Esophagus mucosa (tissue), 1 donor: ENCODE data around the gene GPR15. TPM values are rescaled to one million over a fixed set of nuclear protein-coding genes. Genes with fewer than 3 reads are reported as not detected.
"Not testable (repeated sequence)": the region's sequence is repeated elsewhere in the genome, so short reads cannot be mapped to it uniquely, and the experiment has no call there.

ENCODE experiments used
- ATAC-seq: fragments of 200-7000 bp; cut with Tn5 transposase; one replicate; pipeline ENCODE4 v1.9.1; 2020
- total RNA-seq: library from RNA; stranded (reverse); gene quantifications from one replicate; pipeline ENCODE4 v1.2.4, GENCODE V29; 2023
- donor health status: DM: yes; HTN: yes; CAD: no.

GPR15 gene
- total RNA-seq, 1 donor from 2014 or later, result 0.32 TPM

DNA sequence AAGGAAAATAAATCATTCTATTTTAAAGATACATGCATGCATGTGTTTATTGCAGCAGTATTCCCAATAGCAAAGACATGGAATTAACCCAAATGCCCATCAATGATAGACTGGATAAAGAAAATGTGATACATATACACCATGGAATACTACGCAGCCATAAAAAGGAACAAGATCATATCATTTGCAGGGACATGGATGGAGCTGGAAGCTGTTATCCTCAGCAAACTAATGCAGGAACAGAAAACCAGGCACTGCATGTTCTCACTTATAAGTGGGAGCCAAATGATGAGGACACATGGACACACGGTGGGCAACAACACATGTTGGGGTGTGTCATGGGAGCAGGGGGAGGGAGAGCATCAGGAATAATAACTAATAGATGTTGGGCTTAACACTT lies 28.0 kb downstream of the GPR15 start:
- ATAC-seq, result not testable (repeated sequence)

GRCh38 chr3:98560911-98561310 lies 29.1 kb downstream of the GPR15 start:
- ATAC-seq, result no peak

DNA sequence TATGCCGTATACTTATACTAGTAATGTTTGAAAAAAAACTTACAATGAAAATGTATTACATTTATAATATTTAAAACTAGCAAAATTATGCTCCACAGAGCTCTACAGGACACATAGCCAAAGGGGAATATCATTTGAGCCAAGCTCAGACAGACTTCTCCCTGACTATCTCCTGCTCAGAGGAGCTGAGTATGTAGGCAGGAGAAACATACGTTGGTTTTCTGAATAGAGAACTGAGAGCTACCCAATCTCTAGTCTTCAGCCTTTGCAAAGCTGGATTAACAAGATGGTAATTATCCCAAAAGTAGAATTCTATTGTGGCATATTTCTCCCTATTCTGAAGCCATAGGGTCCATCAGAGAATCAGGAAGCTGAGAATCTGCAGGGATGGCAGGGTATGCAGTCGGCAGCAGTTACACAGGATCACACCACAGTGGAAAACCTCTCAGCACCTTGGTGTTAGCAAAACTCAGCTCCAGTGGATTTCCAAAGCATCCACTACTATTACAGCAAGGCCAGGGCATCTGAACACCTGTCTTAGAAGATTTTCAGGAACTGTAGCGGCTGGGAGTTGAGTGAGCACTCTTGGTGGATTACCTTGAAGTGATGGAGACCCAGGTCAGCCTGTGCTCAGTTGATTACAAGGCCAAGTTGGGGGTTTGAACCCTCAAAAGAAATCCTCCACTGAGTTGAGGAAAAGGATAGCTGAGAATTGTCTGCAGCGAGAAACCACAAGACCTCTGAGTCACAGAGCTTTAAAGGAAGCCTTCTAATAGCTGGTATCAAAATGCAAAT lies 30.1 kb downstream of the GPR15 start:
- no peak for ATAC-seq

DNA sequence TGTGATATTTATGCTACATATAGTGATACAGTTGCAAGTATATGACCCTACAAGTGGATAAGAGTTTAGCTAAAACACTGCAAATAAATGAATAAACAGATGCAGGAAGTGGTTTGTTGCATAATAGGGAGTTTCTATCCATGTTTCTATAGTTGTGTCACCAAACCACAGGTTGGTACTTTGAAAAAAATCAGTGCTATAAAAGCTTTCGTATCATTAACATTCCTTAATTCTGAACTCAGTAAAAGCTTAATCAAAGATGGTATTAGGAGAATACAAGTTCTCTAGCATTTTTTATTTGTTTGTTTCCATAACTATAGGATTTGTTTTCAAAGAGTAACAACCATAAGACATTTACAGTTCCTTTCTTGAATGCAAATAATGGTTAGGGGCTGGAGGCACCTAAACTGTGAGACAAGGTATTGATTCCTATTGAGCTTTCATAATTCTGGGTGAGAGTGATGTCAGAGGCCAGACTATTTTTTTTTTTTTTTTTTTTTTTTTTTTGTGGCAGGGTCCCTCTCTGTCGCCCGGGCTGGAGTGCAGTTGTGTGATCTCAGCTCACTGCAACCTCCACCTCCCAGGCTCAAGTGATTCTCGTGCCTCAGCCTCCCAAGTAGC lies 32.0 kb downstream of the GPR15 start:
- peak; percentile 18 for ATAC-seq

DNA sequence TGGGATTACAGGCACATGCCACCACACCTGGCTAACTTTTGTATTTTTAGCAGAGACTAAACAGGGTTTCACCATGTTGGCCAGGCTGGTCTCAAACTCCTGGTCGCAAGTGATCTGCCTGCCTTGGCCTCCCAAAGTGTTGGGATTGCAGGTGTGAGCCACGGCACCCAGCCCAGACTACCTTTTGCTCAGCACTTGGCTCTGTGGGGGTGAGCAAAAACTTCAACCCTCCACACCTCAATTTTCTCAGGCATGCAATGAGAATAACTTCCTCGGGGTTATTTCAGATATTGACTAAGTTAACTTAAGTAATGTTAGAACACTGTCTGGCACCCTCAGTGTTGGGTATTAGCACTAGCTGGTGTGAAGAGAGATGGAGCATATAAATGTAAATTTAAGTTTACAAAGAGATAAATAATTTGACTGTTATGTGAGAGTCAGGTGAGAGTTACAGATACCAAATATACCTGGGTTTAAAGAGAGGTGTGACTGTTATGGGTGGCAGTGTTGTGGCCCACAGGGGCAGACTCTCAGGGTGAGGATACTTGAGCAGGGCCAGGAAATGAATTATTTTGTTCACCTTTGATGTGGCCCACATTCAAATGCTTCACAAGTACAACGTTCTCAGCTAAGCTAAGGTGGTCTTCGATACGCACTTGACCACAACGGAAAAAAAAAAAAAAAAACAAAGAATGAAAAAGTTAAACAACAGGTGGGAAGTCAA lies 32.7 kb downstream of the GPR15 start:
- no peak for ATAC-seq

DNA sequence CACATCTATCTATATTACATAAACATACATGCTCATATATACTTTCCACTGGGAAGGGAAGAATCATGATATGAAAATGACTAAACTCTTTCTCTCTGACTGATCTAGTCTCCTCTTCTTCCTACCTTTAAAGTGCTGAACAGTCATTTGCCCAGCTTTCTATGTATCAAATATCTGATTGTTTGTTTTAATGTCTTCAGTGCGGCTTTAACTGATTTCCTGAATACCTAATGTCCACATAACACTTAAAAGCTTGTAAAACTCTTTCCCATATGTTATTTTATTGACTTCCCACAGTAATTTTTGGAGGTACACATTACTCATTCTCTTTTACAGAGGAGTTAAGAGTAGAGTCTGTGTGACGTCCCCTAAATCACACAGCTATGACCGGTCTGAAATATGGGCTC lies 33.5 kb downstream of the GPR15 start:
- no peak for ATAC-seq

DNA sequence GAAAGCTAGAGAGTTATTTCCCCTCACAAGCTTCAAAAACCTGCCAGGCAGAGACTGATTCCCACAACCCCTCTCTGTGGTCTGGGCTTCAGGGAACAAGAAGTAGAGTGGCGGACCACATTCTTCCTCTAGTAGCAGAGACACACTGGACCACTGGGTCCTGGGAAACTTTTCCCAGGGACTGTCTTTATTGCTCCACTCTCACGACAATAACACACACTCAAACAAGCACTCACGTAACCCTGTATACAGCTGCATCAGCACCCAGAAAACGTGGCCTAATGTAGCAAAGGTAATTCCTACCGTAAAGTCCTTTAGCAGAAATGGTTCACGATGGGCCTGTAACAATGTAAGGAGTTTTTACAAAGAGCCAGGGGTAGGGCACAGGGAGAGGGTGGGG lies 34.1 kb downstream of the GPR15 start:
- ATAC-seq, result no peak

- ATAC-seq, result no peak
Observed at GRCh38 chr3:98567666-98568270, 36.0 kb downstream of the GPR15 start.

GRCh38 chr3:98568402-98568801 lies 36.6 kb downstream of the GPR15 start:
- ATAC-seq, result no peak

DNA sequence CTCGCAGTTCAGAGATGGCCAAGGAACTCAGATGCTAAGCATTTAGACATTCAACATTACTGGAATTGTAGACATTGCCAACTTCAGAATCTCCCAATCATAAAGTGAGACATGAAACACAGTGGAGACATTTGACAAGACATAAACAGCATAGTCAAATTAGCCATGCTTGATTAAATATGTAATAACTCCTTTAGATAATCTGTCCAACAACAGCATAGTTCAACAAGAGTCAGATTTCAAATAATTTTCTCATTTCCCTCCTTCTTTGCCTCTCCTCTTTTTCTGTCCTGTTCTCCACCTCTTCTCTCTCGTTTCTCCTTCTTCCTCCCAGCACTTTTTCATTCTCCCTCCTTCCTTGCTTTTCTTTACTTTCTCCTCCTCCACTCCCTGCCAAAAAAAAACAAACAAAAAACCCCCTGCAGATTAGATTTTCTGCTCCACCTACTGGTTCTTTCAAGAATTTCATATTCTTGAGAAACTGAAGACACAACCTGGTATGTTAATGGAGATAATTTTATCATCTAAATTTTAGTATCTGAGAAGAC lies 41.5 kb downstream of the GPR15 start:
- ATAC-seq, result no peak

- no peak for ATAC-seq
Observed at GRCh38 chr3:98574132-98574531, 42.4 kb downstream of the GPR15 start.

GRCh38 chr3:98577178-98577895 lies 45.6 kb downstream of the GPR15 start:
- ATAC-seq, result peak; percentile 45

DNA sequence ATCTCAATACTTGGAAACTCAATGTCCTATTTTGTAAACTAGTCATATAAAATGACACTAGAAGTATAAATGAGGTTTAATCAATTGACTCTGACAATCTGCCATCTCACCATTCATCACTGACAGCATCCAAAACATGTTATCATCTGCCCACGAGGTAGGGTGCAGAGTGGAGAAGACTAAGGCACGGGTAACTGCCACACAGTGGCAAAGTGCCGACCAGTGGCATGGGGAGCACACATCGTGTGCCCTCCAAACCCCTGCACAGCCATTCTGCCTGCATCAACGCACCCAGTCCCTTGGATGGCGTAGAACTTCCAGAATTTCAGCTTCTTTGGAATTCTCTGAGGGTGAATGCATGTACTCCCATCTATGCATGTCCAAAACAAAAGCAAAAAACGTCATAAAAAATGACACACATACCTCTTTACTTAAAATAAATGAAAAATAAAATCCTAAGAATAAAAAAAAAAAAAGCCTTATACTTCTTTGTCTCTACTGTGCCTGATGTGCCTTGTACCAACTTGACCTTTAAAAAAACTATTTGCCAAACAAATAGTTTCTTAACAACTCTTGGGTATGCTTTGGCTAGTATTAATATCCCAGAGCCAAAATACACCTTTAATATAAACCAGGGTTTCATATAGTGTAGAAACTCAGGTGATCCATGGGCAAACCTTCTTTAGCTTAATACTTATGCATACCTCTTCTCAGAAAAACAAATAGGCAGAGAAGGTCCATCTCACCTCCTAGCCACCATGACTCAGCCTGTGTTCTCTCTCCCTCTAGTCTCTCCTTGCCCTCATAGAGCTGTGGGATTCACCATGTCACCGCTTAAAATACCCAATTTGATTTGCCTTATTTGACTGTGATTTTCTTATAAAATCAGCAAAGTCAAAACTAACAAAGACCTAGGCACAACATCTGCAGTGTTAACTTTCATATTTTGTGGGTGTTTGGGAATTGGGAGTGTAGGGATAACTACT lies 48.9 kb downstream of the GPR15 start:
- no peak for ATAC-seq

- ATAC-seq, result no peak
Observed at GRCh38 chr3:98581474-98581873, 49.7 kb downstream of the GPR15 start.

- no peak for ATAC-seq
Observed at GRCh38 chr3:98582042-98582441, 50.3 kb downstream of the GPR15 start.

GRCh38 chr3:98583766-98584165 lies 52.0 kb downstream of the GPR15 start:
- ATAC-seq, result no peak
